ENCODE measurements around the gene RABL6. TPM values are rescaled to one million over a fixed set of nuclear protein-coding genes. Genes with fewer than 3 reads are reported as not detected.
"Not testable (repeated sequence)": the region's sequence is repeated elsewhere in the genome, so short reads cannot be mapped to it uniquely, and the experiment has no call there.

RABL6 gene
- polyA plus RNA-seq, 3 donors: 66.7 to 81.4 (median 78.7) TPM

DNA sequence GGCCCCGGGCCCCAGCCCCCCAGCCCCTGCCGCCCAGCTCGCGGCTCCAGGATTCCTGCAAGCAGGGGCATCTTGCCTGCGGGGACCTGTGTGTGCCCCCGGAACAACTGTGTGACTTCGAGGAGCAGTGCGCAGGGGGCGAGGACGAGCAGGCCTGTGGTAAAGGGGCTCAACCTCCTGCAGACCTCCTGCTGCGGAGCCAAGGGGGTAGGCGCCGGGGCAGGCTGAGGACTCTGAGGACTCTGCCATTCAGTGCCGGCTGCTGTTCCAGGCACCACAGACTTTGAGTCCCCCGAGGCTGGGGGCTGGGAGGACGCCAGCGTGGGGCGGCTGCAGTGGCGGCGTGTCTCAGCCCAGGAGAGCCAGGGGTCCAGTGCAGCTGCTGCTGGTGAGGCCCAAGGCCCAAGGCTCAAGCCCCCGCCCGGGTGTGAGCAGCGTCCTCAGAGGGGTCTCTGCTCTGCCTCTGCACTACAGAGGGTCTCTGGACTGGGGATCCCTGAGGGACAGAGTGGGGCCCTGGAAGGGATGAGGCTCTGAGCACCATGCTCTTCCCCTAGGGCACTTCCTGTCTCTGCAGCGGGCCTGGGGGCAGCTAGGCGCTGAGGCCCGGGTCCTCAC lies 47.8 kb downstream of the RABL6 start:
- DNase-seq: no peak

DNA sequence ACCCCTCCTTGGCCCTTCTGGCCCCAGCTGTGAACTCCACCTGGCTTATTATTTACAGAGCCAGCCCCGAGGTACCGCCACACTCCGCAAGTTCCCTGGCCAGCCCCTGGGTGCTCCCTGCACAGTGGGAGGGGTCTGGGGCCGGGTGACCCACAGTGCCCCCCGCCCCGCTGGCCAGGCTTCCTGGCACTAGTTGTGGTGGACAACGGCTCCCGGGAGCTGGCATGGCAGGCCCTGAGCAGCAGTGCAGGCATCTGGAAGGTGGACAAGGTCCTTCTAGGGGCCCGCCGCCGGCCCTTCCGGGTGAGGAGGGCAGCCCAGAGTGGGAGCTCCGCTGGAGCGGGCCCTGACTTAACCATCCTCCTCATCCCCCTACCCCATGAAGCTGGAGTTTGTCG lies 48.3 kb downstream of the RABL6 start:
- no peak for DNase-seq

DNA sequence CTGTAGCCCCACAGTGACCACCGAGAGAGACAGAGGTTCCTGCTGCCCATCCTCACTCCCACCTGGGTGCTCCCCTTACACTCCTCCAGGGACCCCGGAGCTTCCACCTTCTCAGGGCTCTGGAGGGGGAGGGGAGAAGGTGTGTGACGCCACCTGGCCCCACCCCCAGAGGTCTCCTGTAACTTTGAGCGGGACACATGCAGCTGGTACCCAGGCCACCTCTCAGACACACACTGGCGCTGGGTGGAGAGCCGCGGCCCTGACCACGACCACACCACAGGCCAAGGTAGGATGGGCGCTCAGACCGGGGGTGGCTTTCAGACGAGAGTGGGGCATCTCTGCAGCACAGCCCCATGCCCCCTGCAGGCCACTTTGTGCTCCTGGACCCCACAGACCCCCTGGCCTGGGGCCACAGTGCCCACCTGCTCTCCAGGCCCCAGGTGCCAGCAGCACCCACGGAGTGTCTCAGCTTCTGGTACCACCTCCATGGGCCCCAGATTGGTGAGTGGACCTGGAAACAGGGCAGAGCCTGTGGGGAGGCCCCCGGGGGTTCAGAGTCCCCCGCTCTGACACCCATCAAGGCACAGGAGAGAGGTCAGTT lies 48.9 kb downstream of the RABL6 start:
- no peak for DNase-seq

DNA sequence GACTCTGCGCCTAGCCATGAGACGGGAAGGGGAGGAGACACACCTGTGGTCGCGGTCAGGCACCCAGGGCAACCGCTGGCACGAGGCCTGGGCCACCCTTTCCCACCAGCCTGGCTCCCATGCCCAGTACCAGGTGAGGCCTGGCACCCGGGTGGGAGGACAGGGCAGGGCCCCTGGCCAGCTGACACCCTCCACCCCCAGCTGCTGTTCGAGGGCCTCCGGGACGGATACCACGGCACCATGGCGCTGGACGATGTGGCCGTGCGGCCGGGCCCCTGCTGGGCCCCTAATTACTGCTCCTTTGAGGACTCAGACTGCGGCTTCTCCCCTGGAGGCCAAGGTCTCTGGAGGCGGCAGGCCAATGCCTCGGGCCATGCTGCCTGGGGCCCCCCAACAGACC lies 49.4 kb downstream of the RABL6 start:
- DNase-seq: no peak

DNA sequence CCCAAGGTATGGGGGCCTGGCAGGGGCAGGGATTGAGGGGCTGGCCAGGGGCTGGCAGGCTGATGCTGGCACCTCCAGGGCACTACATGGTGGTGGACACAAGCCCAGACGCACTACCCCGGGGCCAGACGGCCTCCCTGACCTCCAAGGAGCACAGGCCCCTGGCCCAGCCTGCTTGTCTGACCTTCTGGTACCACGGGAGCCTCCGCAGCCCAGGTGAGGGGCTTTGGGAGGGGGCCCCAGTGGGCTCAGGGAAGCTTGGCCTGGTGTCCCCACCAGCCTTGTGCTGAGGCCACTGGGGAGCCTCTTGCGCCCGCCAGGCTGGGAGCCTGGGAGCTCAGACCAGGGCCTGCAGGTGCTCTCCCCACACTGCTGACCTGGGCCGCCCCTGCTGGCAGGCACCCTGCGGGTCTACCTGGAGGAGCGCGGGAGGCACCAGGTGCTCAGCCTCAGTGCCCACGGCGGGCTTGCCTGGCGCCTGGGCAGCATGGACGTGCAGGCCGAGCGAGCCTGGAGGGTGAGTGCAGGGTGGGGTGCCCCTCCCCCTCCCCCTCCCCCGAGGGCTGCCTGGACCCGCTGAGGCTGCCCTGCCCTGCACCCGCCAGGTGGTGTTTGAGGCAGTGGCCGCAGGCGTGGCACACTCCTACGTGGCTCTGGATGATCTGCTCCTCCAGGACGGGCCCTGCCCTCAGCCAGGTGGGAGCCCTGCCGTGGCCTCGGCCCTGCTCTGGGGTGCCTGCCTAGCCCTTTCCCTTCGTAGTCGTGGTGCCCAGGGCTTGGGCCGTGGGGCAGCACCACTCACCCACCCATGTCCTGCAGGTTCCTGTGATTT lies 50.0 kb downstream of the RABL6 start:
- DNase-seq: no peak

DNA sequence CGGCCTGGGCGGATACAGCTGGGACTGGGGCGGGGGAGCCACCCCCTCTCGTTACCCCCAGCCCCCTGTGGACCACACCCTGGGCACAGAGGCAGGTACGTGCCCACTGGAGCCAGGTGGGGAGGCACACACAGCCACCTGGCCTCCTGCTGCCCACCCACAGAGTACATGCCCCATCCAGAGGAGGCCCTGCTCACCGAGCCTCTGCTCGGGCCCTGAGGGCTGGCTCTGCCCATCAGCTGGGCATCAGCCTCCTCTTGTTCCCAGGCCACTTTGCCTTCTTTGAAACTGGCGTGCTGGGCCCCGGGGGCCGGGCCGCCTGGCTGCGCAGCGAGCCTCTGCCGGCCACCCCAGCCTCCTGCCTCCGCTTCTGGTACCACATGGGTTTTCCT lies 50.7 kb downstream of the RABL6 start:
- DNase-seq: no peak

DNA sequence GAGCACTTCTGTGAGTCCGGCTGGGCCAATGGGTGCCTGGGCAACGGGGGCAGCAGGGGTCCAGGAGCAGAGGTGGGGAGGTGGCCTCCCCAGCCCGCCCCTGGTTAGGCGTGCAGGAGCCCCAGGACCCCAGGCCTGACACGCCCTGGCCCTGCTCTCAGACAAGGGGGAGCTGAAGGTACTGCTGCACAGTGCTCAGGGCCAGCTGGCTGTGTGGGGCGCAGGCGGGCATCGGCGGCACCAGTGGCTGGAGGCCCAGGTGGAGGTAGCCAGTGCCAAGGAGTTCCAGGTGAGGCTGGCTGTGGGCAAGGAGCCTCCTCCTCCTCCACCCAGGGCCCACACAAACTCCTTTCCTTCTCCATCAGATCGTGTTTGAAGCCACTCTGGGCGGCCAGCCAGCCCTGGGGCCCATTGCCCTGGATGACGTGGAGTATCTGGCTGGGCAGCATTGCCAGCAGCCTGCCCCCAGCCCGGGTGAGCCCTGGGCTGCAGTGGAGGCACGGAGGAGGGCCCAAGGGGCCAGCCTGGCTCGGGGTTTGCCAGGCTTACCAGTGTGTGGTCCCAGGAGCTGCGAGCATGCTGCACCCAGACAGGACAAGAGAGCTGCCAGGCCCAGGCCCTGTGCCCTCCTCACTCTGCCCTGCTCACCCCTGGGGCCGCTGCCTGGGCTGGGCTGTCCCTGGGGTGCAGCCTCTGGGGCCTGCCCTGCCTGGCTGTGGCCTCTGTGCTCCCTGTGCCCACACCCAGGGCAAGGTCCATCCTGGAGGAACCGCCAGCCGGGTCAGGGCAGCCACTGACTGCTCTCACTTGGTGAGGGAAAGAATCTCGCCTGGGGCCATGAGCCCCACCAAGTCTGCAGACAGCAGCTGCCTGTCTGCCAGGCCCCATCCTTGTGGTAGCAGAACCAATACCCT lies 51.4 kb downstream of the RABL6 start:
- no peak for DNase-seq

DNA sequence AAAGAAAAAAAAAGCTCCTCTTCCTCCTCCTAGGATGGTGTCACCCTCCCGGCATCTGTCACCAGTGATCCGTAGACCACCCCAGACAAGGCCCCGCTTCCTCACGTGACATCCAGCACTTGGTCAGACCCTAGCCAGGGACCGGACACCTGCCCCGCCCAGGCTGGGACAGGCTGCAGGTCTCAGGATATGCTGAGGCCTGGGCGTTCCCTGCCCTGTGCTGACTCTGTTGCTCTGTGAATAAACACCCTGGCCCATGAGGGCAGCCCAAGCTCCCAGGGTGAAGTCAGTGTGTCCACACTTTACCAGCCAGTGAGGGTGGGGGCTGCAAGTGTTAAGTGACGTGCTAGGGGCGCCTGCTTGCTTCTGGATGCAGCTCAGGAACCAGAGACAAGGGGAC lies 52.8 kb downstream of the RABL6 start:
- DNase-seq: no peak

DNA sequence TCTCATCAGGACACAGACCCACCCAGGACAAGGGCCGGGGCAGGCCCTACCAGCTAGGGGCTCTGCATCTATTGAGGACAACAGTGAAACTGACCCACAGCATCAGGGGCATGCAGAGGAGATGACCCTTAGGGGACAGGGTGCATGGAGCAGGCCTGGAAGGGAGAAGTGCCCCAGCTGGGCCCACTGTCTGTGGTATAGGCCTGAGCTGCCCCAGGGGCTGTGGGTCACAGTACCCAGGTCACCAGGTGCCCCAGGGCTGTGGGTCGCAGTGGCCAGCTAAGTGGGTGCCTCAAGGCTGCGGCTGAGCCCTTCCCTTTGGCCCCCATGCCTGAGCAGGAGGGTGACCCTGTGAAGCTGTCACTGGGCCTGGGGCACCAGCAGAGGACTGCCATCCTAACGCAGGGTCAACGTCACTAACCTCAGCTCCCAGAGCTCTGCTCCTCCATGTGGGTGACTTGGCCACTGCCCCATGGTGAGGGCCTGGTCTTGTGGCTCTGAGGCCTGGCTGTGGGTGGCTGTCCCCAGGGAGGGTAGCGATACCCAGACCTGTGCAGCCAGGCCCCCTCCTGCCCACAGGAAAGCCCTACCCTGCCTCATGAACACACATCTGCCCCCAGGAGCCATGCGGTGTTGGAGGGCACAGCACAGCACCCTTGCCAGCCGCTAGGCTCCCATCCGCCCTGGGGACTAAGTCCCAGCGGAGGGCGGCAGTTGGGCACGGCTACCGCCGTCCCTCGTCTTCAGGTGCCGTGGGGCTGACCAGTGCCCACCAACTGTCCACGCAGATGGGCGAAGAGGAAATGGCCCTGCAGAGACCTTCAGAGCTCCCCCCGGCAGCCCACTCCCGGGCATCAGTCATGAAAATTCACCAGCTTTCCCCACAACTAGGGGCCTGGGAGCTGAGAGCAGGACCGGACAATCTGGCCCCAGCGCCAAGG lies 53.5 kb downstream of the RABL6 start:
- no peak for DNase-seq

DNA sequence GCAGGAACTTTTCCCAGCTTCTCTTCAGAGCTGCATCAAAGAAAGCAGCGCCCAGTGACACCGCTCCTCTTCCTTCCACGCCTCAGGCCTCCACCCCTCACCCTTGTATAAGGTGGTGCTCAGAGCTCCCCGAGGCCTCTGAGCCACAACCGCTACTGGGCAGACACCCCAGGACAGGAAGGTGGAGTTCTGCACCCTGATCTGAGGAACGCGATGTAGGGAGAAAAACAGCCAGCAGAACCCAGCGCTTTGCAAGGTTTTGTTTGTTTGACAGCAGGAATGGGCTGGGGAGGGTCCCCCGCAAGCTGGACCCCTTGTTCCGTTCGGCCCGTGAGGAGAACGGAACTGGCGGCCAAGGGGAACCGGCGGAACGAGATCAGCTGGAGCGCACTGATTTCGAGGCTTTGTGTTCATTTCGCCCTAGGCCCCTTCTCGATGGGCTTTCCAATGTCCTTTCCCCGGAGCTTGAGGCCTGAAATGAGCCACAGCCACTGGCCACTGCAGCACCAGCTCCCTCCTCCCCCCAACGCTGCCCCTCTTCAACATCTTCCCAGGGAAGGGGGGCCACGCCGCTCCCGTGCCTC lies 54.2 kb downstream of the RABL6 start:
- DNase-seq: no peak

DNA sequence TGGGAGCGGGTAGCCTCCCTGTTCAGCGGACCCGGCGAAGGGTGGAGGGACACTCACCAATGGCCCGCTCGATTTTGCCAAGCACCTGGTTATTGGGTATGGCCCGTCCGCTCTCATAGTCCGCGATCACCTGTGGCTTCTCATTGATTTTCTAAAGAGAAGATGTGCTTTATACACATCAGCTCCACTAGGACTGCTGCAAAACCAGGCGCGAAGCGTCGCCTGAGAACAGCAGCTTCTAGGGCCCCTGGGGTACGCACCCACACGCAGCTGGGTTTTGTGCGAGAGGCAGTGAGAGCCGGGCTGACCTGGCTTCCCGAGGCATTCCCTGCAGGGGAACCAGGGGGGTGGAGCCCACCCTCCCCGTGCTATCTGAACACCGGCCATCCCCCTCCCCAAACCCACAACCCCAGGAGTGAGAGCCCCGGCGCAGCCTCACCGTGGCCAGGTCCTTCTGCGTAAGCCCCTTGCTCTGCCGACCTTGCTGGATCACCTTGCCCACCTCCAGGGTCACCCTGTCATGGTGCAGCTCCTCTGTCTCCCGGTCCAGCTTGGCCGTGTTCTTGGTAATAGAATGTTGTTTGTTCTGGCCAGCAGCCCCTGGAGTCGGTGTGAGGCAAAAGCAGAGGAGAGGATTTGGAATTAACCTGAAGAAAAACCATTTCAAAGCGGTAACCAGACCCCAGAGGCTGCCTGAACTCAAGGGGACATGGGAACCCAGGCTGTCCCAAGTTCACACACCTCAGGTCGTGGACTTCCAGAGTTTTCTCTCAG lies 55.3 kb downstream of the RABL6 start:
- no peak for DNase-seq

DNA sequence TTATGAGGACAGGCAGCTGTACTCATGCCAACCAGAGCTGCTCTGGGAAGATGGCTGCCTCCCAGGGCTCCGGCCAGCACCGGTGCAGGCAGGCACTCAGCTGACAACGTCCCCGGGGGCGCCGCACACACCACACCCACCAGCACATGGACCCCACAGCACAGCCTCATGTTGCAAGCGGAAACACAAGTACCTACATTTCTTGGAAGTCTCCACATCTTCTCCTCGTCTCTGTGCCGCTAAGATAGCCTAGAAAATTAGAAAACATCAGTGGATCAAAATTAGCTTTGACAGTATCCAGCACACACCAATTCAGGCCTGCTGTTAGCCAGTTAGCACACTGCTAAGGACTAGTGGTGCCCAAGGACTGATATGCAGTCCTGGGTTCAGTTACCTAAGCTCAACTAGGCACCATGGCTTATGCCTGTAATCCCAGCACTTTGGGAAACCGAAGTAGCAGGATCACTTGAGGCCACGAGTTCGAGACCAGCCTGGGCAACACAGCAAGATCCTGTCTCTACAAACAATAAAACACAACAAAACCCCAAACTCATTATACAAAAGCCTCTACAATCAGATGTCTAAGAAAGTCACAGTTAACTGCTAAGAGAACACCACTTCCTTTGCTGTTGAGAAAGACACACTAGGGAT lies 56.0 kb downstream of the RABL6 start:
- no peak for DNase-seq

DNA sequence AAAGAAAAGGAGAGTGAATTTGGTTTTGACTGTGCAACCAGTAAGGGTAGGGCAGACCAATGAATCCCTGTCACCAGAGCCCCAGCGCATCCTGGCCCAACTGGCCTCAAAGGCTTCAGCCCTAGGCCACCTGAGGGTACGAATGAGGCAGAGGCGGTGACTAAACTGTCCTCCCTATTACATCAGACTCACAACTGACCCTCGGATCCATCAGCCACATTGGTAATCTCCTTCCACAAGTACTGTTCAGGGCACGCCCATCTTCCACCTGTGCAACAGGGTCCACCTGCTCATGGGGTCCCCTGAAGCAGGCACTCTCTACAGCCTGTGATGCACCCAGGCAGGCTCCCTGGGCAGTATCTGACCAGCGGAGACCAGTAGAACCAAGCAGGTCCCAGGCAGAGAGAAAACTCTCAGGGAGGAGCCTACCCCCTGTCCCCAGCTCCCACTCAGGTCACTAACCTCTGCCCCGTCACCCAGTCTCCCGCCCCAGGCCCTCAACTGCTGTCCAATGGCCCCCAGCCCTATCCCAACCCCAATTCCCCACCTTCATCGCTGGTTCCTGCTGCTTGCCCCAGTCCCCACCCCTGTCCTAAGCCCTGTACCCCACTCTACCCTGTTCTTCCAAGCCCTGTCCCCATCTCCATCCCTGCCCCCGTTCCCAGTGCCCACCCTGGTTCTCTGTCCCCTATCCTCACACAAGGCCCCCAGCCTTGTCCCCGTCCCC lies 57.5 kb downstream of the RABL6 start:
- DNase-seq: no peak

DNA sequence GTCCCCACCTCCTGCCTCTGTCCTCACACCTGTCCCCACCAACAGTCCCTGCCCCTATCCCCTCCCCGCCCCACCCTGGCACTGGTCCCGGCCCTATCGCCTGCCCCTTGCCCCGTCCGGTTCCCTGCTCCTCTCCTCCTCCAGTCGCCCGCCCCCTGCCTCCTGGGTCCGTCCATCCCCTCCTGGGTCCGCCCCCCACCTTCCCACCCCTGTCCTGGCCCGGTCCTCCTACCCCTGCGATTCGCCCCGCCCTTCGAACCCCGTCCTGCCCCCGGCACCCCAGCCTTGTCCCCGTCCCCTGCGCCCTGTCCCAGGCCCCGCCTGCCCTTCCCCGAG lies 58.0 kb downstream of the RABL6 start:
- no peak for DNase-seq

DNA sequence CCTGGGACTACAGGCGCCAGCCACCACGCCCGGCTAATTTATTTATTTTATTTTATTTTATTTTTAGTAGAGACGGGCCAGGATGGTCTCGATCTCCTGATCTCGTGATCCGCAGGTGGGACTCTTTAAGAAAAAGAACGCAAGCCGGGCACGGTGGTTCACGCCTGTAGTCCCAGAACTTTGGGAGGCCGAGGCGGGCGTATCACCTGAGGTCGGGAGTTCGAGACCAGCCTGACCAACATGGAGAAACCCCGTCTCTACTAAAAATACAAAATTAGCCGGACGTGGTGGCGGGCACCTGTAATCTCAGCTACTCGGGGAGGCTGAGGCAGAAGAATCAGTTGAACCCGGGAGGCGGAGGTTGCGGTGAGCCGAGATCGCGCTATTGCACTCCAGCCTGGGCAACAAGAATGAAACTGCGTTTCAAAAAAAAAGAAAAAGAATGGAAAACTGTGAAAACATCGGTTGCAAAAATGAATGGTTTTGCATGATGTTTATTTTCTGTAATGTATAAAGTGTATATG lies 59.2 kb downstream of the RABL6 start:
- DNase-seq: not testable (repeated sequence)

DNA sequence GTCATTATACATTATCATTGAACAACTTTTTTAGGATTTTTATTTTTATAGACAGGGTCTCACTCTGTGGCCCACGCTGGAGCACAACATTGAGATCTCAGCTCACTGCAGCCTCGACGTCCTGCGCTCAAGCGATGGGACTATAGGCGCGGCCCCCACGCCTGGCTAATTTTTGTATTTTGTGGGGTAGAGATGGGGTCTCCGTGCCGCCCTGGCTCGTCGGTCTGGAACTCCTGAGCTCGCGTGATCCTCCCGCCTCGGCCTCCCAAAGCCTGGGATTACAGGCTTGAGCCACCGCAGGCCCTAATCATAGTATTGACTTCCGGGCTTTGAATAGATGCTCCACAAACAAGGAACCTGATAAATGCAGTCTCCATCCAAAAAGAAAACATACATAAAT lies 59.7 kb downstream of the RABL6 start:
- no peak for DNase-seq

DNA sequence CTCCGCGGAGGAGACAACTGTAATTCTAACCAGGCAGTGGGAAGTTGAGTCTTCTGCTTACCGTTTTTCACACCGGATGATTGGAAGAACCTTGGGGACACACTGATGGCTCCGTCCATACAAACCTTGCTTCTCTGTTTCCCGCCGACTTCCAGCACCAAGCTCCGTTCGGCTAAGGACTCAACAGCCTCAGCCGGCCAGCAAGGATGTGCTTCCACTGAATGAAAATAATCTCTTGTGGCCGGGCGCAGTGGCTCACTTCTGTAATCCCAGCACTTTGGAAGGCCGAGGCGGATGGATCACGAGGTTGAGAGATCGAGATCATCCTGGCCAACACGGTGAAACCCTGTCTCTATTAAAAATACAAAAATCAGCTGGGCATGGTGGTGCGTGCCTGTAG lies 60.2 kb downstream of the RABL6 start:
- DNase-seq: no peak

DNA sequence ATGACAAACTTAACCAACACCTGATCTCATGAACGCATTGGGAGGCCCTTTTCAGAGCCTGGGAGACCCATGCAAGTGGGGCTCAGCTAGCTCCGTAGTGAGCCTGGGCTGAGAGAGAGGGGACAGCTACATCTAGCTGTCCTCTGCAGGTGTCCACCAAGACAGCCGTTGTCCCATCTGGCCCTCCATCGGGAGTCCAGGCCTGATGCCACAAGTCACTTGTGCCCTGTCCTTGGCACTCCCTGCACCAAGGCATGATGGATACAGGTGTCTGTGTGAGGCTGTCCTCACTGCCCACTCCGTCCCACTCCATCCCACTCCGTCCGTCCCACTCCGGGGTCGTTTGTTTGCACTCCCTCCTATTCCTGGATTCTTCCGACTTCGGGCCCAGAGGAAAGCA lies 60.9 kb downstream of the RABL6 start:
- no peak for DNase-seq
